Germinal center (tissue), 1 donor: ENCODE data around the gene TRIM17.

Source experiments
- DNase-seq: peaks from one replicate; pipeline ENCODE4 v3.0.0; 2012; ENCODE audit warnings: mixed read lengths, low spot score

The TRIM17 gene

GRCh38 chr1:228366866-228367741 lies 49.6 kb downstream of the TRIM17 start:
- DNase-seq = no peak

- DNase-seq = no peak
Measured at GRCh38 chr1:228366062-228366865, 50.4 kb downstream of the TRIM17 start.

- DNase-seq = no peak
Measured at GRCh38 chr1:228365271-228366061, 51.2 kb downstream of the TRIM17 start.

- DNase-seq = no peak
Measured at GRCh38 chr1:228364706-228365213, 51.9 kb downstream of the TRIM17 start.

GRCh38 chr1:228364068-228364705 lies 52.5 kb downstream of the TRIM17 start:
- no peak for DNase-seq

- DNase-seq = no peak
Measured at GRCh38 chr1:228363686-228364067, 53.0 kb downstream of the TRIM17 start.

- no peak for DNase-seq
Measured at GRCh38 chr1:228362884-228363450, 53.7 kb downstream of the TRIM17 start.

- no peak for DNase-seq
Measured at GRCh38 chr1:228362141-228362883, 54.3 kb downstream of the TRIM17 start.

- DNase-seq = no peak
Measured at GRCh38 chr1:228361314-228362140, 55.1 kb downstream of the TRIM17 start.

GRCh38 chr1:228360533-228361313 lies 55.9 kb downstream of the TRIM17 start:
- no peak for DNase-seq

GRCh38 chr1:228359613-228360532 lies 56.8 kb downstream of the TRIM17 start:
- no peak for DNase-seq

- DNase-seq = no peak
Measured at GRCh38 chr1:228358764-228359612, 57.7 kb downstream of the TRIM17 start.

GRCh38 chr1:228358039-228358763 lies 58.5 kb downstream of the TRIM17 start:
- no peak for DNase-seq
